Fibroblast of lung (primary cell): ENCODE measurements around the gene ZFPM1. TPM values are rescaled to one million over a fixed set of nuclear protein-coding genes. Genes with fewer than 3 reads are reported as not detected.
A peak's percentile ranks its signal among the peaks of the same experiment; 100 is the strongest.

Source experiments
- DNase-seq, 2 donors: peaks; one replicate each; pipeline versions ENCODE4 v3.0.0 to v3.0.0-alpha.2; 2010; ENCODE audit warnings: low read depth in 2 of 2
- H2AFZ ChIP-seq: 2 replicates; pipeline ENCODE4 v1.5.1; 2012; ENCODE audit warnings: low read length, control low read depth, inconsistent platforms
- H3K27ac ChIP-seq: 2 replicates; pipeline ENCODE4 v1.5.1; 2011; ENCODE audit warnings: low read length, control low read depth; ENCODE audit not compliant: insufficient read depth
- H3K27me3 ChIP-seq: 2 replicates; pipeline ENCODE4 v1.5.1; 2011; ENCODE audit warnings: mild to moderate bottlenecking, low read length; ENCODE audit not compliant: control insufficient read depth, insufficient read depth
- H3K36me3 ChIP-seq: 2 replicates; pipeline ENCODE4 v1.5.1; 2011; ENCODE audit warnings: low read length; ENCODE audit not compliant: control insufficient read depth, insufficient read depth
- H3K4me1 ChIP-seq: 2 replicates; pipeline ENCODE4 v1.5.1; 2011; ENCODE audit warnings: low read length; ENCODE audit not compliant: control insufficient read depth, insufficient read depth; ENCODE audit errors: extremely low read depth
- H3K4me2 ChIP-seq: 2 replicates; pipeline ENCODE4 v1.5.1; 2011; ENCODE audit warnings: low read length, control low read depth; ENCODE audit not compliant: insufficient read depth; ENCODE audit errors: extremely low read depth
- H3K4me3 ChIP-seq, 4 experiments: fragments of 200-600 bp in 1 of 4; sonication (generic) in 1 of 4; replicated peaks in 1 of 4; 2 replicates each; pipeline ENCODE4 v1.5.1; 2011 to 2016; ENCODE audit warnings: low read length in 4 of 4, low read depth in 3 of 4, mild to moderate bottlenecking in 3 of 4, control low read depth in 2 of 4, inconsistent platforms in 1 of 4, mixed read lengths in 1 of 4; ENCODE audit not compliant: insufficient read depth in 1 of 4; ENCODE audit errors: control extremely low read depth in 1 of 4
- H3K79me2 ChIP-seq: 2 replicates; pipeline ENCODE4 v1.5.1; 2012; ENCODE audit warnings: mild to moderate bottlenecking, low read length, inconsistent platforms; ENCODE audit not compliant: control insufficient read depth, insufficient read depth
- H3K9ac ChIP-seq: 2 replicates; pipeline ENCODE4 v1.5.1; 2011; ENCODE audit warnings: mild to moderate bottlenecking, low read length, control low read depth; ENCODE audit not compliant: insufficient read depth
- H3K9me3 ChIP-seq: 2 replicates; pipeline ENCODE4 v1.5.1; 2012; ENCODE audit warnings: low read depth, low read length; ENCODE audit not compliant: control insufficient read depth, insufficient read depth
- H4K20me1 ChIP-seq: 2 replicates; pipeline ENCODE4 v1.5.1; 2011; ENCODE audit warnings: low read length; ENCODE audit not compliant: control insufficient read depth, insufficient read depth; ENCODE audit errors: extremely low read depth
- EZH2 ChIP-seq: IDR thresholded peaks from 2 replicates; pipeline ENCODE4 v1.5.1; 2012; ENCODE audit warnings: low read length, control low read depth, mild to moderate bottlenecking; ENCODE audit errors: missing control alignments
- polyA plus RNA-seq, 2 donors: library from polyadenylated mRNA; depleted of rRNA in 1 of 2; stranded (reverse) in 1 of 2; unstranded in 1 of 2; fragments of >200 nt; gene quantifications; 2 replicates each; pipeline ENCODE4 v1.2.1, GENCODE V29; 2011 to 2012; ENCODE audit warnings: missing spikeins in 1 of 2
- total RNA-seq: library from RNA; depleted of rRNA; stranded (reverse); fragments of >200 nt; gene quantifications from 2 replicates; pipeline ENCODE4 v1.2.1, GENCODE V29; 2014
- TF ChIP-seq, protein P1 (sequence below), 2 donors: IDR thresholded peaks in 1 of 2; conservative IDR thresholded peaks in 1 of 2; 1 replicate in 1 of 2; 2 replicates in 1 of 2; pipeline ENCODE4 v1.5.1; 2011 to 2012; ENCODE audit warnings: low read length in 2 of 2, control low read depth in 1 of 2, inconsistent platforms in 1 of 2, low read depth in 1 of 2, mild to moderate bottlenecking in 1 of 2

ZFPM1 gene
- total and polyA plus RNA-seq, 2 donors (not counting 1 experiment from before 2014, with no cell fraction given): 0.27 to 1.7 TPM

DNA sequence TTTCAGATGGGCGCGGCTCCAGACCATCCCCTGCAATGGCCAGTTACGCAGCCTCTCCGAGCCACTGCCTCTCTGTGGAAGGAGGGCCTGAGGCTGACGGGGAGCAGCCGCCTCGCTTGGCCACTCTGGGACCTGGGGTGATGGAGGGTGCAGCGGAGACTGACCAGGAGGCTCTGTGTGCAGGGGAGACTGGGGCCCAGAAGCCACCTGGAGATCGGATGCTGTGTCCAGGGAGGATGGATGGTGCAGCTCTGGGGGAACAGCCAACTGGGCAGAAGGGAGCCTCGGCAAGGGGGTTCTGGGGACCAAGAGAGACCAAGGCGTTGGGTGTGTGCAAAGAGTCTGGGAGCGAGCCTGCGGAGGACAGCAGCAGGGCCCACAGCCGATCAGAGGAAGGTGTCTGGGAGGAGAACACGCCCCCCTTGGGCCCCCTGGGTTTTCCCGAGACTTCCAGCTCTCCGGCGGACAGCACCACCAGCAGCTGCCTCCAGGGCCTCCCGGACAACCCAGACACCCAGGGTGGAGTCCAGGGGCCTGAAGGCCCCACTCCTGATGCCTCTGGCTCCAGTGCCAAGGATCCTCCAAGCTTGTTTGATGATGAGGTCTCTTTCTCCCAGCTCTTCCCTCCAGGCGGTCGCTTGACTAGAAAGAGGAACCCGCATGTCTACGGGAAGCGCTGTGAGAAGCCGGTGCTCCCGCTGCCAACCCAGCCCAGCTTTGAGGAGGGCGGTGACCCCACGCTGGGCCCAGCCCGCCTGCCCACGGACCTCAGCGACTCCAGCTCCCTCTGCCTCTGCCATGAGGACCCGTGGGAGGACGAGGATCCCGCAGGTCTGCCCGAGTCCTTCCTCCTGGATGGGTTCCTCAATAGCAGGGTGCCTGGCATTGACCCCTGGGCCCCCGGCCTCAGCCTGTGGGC, 17.4 kb upstream of the ZFPM1 start:
- no peak overlapping the region for H3K27ac ChIP-seq
- H2AFZ ChIP-seq: no peak overlapping the region
- no peaks in the 10 kb centered on the region for H3K79me2 ChIP-seq
- no peak overlapping the region for H3K4me2 ChIP-seq
- H3K9me3 ChIP-seq: no peaks in the 10 kb centered on the region
- H3K4me1 ChIP-seq: no peaks in the 10 kb centered on the region
- no peak for DNase-seq
- H4K20me1 ChIP-seq: no peaks in the 10 kb centered on the region
- no peak overlapping the region for H3K9ac ChIP-seq
- TF ChIP-seq, protein P1, sequence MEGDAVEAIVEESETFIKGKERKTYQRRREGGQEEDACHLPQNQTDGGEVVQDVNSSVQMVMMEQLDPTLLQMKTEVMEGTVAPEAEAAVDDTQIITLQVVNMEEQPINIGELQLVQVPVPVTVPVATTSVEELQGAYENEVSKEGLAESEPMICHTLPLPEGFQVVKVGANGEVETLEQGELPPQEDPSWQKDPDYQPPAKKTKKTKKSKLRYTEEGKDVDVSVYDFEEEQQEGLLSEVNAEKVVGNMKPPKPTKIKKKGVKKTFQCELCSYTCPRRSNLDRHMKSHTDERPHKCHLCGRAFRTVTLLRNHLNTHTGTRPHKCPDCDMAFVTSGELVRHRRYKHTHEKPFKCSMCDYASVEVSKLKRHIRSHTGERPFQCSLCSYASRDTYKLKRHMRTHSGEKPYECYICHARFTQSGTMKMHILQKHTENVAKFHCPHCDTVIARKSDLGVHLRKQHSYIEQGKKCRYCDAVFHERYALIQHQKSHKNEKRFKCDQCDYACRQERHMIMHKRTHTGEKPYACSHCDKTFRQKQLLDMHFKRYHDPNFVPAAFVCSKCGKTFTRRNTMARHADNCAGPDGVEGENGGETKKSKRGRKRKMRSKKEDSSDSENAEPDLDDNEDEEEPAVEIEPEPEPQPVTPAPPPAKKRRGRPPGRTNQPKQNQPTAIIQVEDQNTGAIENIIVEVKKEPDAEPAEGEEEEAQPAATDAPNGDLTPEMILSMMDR (conservative IDR thresholded peaks at IDR 0.05 in 1 of 2, IDR thresholded peaks at IDR 0.05 in 1 of 2; ENCODE audit: low read depth in 1 of 2, low read length in 2 of 2): no peak
- no peak for TF ChIP-seq EZH2
- no peaks in the 10 kb centered on the region for H3K27me3 ChIP-seq
- no peak overlapping the region for H3K4me3 ChIP-seq
- no peaks in the 10 kb centered on the region for H3K36me3 ChIP-seq

DNA sequence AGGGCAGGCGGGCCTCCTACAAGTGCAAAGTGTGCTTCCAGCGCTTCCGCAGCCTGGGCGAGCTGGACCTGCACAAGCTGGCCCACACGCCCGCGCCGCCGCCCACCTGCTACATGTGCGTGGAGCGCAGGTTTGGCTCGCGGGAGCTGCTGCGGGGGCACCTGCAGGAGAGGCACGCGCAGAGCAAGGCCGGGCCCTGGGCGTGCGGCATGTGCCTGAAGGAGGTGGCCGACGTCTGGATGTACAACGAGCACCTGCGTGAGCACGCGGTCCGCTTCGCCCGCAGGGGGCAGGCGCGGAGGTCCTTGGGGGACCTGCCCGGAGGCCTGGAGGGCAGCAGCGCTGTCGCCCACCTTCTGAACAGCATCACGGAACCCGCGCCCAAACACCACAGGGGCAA, 16.3 kb upstream of the ZFPM1 start:
- Histone ChIP-seq H4K20me1 (no peaks in the 10 kb centered on the region), H3K79me2 (no peaks in the 10 kb centered on the region), H2AFZ (no peak overlapping the region), H3K36me3 (no peaks in the 10 kb centered on the region), H3K9me3 (no peaks in the 10 kb centered on the region), H3K27me3 (no peaks in the 10 kb centered on the region), H3K4me2 (no peak overlapping the region), H3K9ac (no peak overlapping the region), H3K4me3 (no peak overlapping the region), H3K4me1 (no peaks in the 10 kb centered on the region), H3K27ac (no peak overlapping the region)
- TF ChIP-seq, protein P1 (conservative IDR thresholded peaks at IDR 0.05 in 1 of 2, IDR thresholded peaks at IDR 0.05 in 1 of 2; ENCODE audit: low read depth in 1 of 2, low read length in 2 of 2): no peak
- TF ChIP-seq EZH2: no peak
- DNase-seq: no peak

DNA sequence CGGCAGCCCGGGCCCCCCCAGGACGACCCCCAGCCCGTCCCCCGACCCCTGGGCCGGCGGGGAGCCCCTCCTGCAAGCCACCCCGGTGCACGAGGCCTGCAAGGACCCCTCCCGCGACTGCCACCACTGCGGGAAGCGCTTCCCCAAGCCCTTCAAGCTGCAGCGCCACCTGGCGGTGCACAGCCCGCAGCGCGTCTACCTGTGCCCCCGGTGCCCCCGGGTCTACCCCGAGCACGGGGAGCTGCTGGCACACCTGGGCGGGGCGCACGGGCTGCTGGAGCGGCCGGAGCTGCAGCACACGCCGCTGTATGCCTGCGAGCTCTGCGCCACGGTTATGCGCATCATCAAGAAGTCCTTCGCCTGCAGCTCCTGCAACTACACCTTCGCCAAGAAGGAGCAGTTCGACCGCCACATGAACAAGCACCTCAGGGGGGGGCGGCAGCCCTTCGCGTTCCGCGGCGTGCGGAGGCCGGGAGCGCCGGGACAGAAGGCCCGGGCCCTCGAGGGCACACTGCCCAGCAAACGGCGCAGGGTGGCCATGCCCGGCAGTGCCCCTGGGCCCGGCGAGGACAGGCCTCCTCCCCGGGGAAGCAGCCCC, 15.6 kb upstream of the ZFPM1 start:
- H3K4me2 ChIP-seq: no peak overlapping the region
- peak; percentile 17 to 26 for DNase-seq
- H2AFZ ChIP-seq: no peak overlapping the region
- H3K9me3 ChIP-seq: no peaks in the 10 kb centered on the region
- H3K9ac ChIP-seq: no peak overlapping the region
- H3K36me3 ChIP-seq: no peaks in the 10 kb centered on the region
- no peak overlapping the region for H3K4me3 ChIP-seq
- TF ChIP-seq, protein P1 (conservative IDR thresholded peaks at IDR 0.05 in 1 of 2, IDR thresholded peaks at IDR 0.05 in 1 of 2; ENCODE audit: low read depth in 1 of 2, low read length in 2 of 2): peak; percentile 59 to 60
- TF ChIP-seq EZH2: no peak
- H3K27me3 ChIP-seq: no peaks in the 10 kb centered on the region
- H3K79me2 ChIP-seq: no peaks in the 10 kb centered on the region
- no peak overlapping the region for H3K27ac ChIP-seq
- H3K4me1 ChIP-seq: no peaks in the 10 kb centered on the region
- H4K20me1 ChIP-seq: no peaks in the 10 kb centered on the region
